Activated CD8-positive, alpha-beta memory T cell treated with anti-CD3 and anti-CD28 coated beads for 48 hours (primary cell): Measurements from ENCODE around the gene PHPT1.
"Not testable (repeated sequence)": the region's sequence is repeated elsewhere in the genome, so short reads cannot be mapped to it uniquely, and the experiment has no call there.

Source experiments
- DNase-seq, 3 experiments: peaks; one replicate each; pipeline ENCODE4 v3.0.0-alpha.2; 2020; ENCODE audit warnings: low read depth in 2 of 3, low spot score in 2 of 3

The PHPT1 gene

GRCh38 chr9:136858844-136859757 lies 9.9 kb downstream of the PHPT1 start:
- DNase-seq = no peak

- no peak for DNase-seq
Measured at GRCh38 chr9:136860529-136860928, 11.3 kb downstream of the PHPT1 start.

- DNase-seq = no peak
Measured at GRCh38 chr9:136860933-136861873, 12.0 kb downstream of the PHPT1 start.

- DNase-seq = no peak
Measured at GRCh38 chr9:136861874-136862457, 12.8 kb downstream of the PHPT1 start.

GRCh38 chr9:136862849-136863622 lies 13.8 kb downstream of the PHPT1 start:
- DNase-seq = no peak

GRCh38 chr9:136863623-136864273 lies 14.5 kb downstream of the PHPT1 start:
- DNase-seq = no peak

- DNase-seq = no peak
Measured at GRCh38 chr9:136865041-136865767, 16.0 kb downstream of the PHPT1 start.

- DNase-seq = no peak
Measured at GRCh38 chr9:136865768-136866103, 16.5 kb downstream of the PHPT1 start.

- DNase-seq = not testable (repeated sequence)
Measured at GRCh38 chr9:136866898-136867421, 17.8 kb downstream of the PHPT1 start.

GRCh38 chr9:136867480-136867879 lies 18.3 kb downstream of the PHPT1 start:
- DNase-seq = no peak

- DNase-seq = no peak
Measured at GRCh38 chr9:136867917-136868316, 18.7 kb downstream of the PHPT1 start.

GRCh38 chr9:136868644-136869043 lies 19.4 kb downstream of the PHPT1 start:
- DNase-seq = no peak

- DNase-seq = not testable (repeated sequence)
Measured at GRCh38 chr9:136869611-136870010, 20.4 kb downstream of the PHPT1 start.

- no peak for DNase-seq
Measured at GRCh38 chr9:136875155-136875554, 25.9 kb downstream of the PHPT1 start.

- no peak for DNase-seq
Measured at GRCh38 chr9:136876476-136876875, 27.3 kb downstream of the PHPT1 start.

GRCh38 chr9:136880651-136881050 lies 31.4 kb downstream of the PHPT1 start:
- no peak for DNase-seq

- DNase-seq = peak in 2 of 3 experiments; percentile 39 to 44
Measured at GRCh38 chr9:136881691-136882108, 32.5 kb downstream of the PHPT1 start.

GRCh38 chr9:136882109-136882946 lies 33.1 kb downstream of the PHPT1 start:
- DNase-seq = peak; percentile 49 to 83 (median 81)
